K562 (cell line): ENCODE data around the gene ZC3H8. TPM values are rescaled to one million over a fixed set of nuclear protein-coding genes. Genes with fewer than 3 reads are reported as not detected.

ENCODE experiments used
- BRCA1 ChIP-seq, 2 experiments: fragments of 450-650 bp in 1 of 2; sonication (generic) in 1 of 2; formaldehyde crosslinking in 1 of 2; IDR thresholded peaks; 2 replicates each; pipeline versions ENCODE4 v1.5.0 to v1.6.1; 2017 to 2020; ENCODE audit warnings: mild to moderate bottlenecking in 1 of 2, missing genetic modification reagents in 1 of 2
- CEBPG ChIP-seq, 3 experiments: fragments of 200-800 bp in 1 of 3; sonication (Bioruptor generic) in 1 of 3; sonication (generic) in 1 of 3; formaldehyde crosslinking in 1 of 3; IDR thresholded peaks in 2 of 3; conservative IDR thresholded peaks in 1 of 3; 2 replicates each; pipeline versions ENCODE4 v1.6.1 to v1.8.0; 2016 to 2022; ENCODE audit warnings: missing compliant biosample characterization in 2 of 3, missing genetic modification characterization in 2 of 3, mild to moderate bottlenecking in 1 of 3, missing genetic modification reagents in 1 of 3
- FIP1L1 ChIP-seq: fragments of 200-400 bp; formaldehyde crosslinking; IDR thresholded peaks from 2 replicates; pipeline ENCODE4 v1.6.1; 2018; ENCODE audit warnings: mild to moderate bottlenecking, low read depth, low read length; ENCODE audit not compliant: poor library complexity, severe bottlenecking
- HES1 ChIP-seq: fragments of 450-650 bp; IDR thresholded peaks from 2 replicates; pipeline ENCODE4 v1.6.1; 2016; ENCODE audit warnings: low read depth, mild to moderate bottlenecking, moderate library complexity
- MAX ChIP-seq: sonication (generic); formaldehyde crosslinking; IDR thresholded peaks from 2 replicates; pipeline ENCODE4 v1.9.0; 2022; ENCODE audit warnings: mild to moderate bottlenecking, missing genetic modification reagents
- MIER1 ChIP-seq: fragments of 450-650 bp; IDR thresholded peaks from 2 replicates; pipeline ENCODE4 v1.6.1; 2016; ENCODE audit warnings: antibody characterized with exemption, mild to moderate bottlenecking, low read depth
- NONO ChIP-seq, 2 experiments: fragments of 200-400 bp in 1 of 2; fragments of 450-650 bp in 1 of 2; formaldehyde crosslinking in 1 of 2; IDR thresholded peaks; 2 replicates each; pipeline ENCODE4 v1.6.1; 2017; ENCODE audit warnings: low read depth in 2 of 2, mild to moderate bottlenecking in 2 of 2, moderate library complexity in 2 of 2, low read length in 1 of 2
- PHF8 ChIP-seq: fragments of 200-600 bp; sonication (generic); IDR thresholded peaks from 2 replicates; pipeline ENCODE4 v1.6.1; 2012; ENCODE audit warnings: mixed run types, mild to moderate bottlenecking, inconsistent platforms, low read length, moderate library complexity, borderline replicate concordance
- POLR2B ChIP-seq: fragments of 450-650 bp; IDR thresholded peaks from 2 replicates; pipeline ENCODE4 v1.6.1; 2018; ENCODE audit warnings: low read depth; ENCODE audit not compliant: partially characterized antibody
- SIN3B ChIP-seq: fragments of 450-650 bp; IDR thresholded peaks from 2 replicates; pipeline ENCODE4 v1.6.1; 2017; ENCODE audit warnings: low read depth, mild to moderate bottlenecking, moderate library complexity
- SMARCA4 ChIP-seq: fragments of 450-650 bp; IDR thresholded peaks from 2 replicates; pipeline ENCODE4 v1.6.1; 2016
- SRSF3 ChIP-seq: fragments of 200-400 bp; formaldehyde crosslinking; IDR thresholded peaks from 2 replicates; pipeline ENCODE4 v1.6.1; 2016; ENCODE audit warnings: mild to moderate bottlenecking, low read length, moderate library complexity; ENCODE audit not compliant: insufficient read depth
- ZNF124 ChIP-seq: sonication (generic); formaldehyde crosslinking; IDR thresholded peaks from 2 replicates; pipeline ENCODE4 v1.8.1; 2022; ENCODE audit warnings: missing genetic modification reagents
- ZNF212 ChIP-seq: fragments of 450-650 bp; formaldehyde crosslinking; IDR thresholded peaks from 2 replicates; pipeline ENCODE4 v1.4.0; 2020; ENCODE audit warnings: mild to moderate bottlenecking
- ZNF239 ChIP-seq: fragments of 250-450 bp; sonication (Bioruptor Pico); IDR thresholded peaks from 2 replicates; pipeline ENCODE4 v1.4.0; 2020; ENCODE audit warnings: mild to moderate bottlenecking
- ZNF57 ChIP-seq: fragments of 450-650 bp; formaldehyde crosslinking; IDR thresholded peaks from 2 replicates; pipeline ENCODE4 v1.4.0; 2020; ENCODE audit warnings: mild to moderate bottlenecking, moderate library complexity
- polyA plus RNA-seq, 8 experiments: library from polyadenylated mRNA; depleted of rRNA in 4 of 8; stranded (reverse) in 5 of 8; unstranded in 3 of 8; fragments of >200 nt; fragmentation: Nextera tagmentation in 2 of 8; fragmentation: Illumina TruSeq in 1 of 8; extraction: Ambion mirVana in 2 of 8; extraction: Trizol in 1 of 8; gene quantifications; 2 replicates each; pipeline versions ENCODE4 v1.2.1 to v1.2.3, GENCODE V29; 2011 to 2014; ENCODE audit warnings: inconsistent platforms in 1 of 8, missing spikeins in 1 of 8
- total RNA-seq, 7 experiments: library from RNA; depleted of rRNA in 6 of 7; stranded (reverse); fragments of >200 nt in 6 of 7; fragmentation: Illumina TruSeq in 2 of 7; extraction: Trizol in 2 of 7; gene quantifications; 2 replicates each; pipeline versions ENCODE4 v1.2.1 to v1.2.3, GENCODE V29; 2011 to 2021; ENCODE audit warnings: low replicate concordance in 1 of 7
- TF ChIP-seq, protein P1 (sequence below), 3 experiments: fragments of 200-800 bp in 1 of 3; fragments of 250-450 bp in 1 of 3; fragments of 450-650 bp in 1 of 3; sonication (Bioruptor Pico) in 1 of 3; sonication (Bioruptor generic) in 1 of 3; formaldehyde crosslinking in 1 of 3; IDR thresholded peaks; 2 replicates each; pipeline versions ENCODE4 v1.6.1 to v1.8.0; 2016 to 2022; ENCODE audit warnings: mild to moderate bottlenecking in 2 of 3, missing genetic modification characterization in 2 of 3, missing compliant biosample characterization in 1 of 3, moderate library complexity in 1 of 3

Gene ZC3H8
- total and polyA plus RNA-seq, 9 of the 15 experiments (the other 6 are each of a cell fraction or from before 2014, with no cell fraction given), result 11.6 to 41.5 (median 27.5) TPM

DNA sequence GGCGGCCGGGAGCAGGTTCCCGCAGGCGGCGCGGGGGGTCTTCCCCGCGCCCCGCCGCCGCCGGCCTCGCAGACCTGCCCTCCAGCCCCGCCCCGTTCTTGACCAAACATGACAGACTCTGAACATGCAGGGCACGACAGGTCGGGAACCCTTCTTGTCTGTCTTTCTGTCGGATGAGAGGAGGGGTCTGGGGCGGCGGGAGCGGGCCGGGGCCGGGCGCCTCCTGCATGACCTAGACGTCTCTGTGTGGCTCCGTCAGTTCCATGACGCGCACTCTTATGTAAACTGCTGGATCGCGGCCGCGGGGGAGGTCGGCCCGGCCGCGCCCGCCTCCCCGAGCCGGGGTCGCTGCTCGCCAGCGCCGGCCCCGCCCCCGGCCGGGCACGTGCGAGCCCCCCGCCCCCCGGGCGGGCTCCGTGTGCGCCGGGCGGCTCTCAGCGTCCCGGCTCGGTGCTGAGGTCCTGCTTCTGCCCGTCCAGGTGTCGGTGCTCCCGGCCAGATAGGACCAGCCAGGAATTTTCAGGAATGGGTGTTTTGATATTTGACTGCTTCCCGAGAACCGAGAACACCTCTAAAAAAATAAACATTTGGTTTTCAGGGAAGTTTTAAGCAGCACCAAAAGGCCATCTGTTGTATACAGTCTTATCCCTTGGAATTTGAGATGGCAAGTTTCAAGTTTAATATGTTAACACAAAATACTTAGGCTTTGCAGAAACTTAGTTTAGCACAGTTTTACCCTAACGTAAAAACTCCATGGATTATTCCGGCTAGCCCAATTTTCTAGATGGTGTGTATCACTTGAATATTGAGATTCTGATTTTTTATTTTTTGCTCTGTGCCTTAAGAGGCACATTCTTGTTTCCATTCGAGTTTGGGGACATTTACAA is 21.3 kb upstream of the ZC3H8 start (continued):
- TF ChIP-seq, protein P1, sequence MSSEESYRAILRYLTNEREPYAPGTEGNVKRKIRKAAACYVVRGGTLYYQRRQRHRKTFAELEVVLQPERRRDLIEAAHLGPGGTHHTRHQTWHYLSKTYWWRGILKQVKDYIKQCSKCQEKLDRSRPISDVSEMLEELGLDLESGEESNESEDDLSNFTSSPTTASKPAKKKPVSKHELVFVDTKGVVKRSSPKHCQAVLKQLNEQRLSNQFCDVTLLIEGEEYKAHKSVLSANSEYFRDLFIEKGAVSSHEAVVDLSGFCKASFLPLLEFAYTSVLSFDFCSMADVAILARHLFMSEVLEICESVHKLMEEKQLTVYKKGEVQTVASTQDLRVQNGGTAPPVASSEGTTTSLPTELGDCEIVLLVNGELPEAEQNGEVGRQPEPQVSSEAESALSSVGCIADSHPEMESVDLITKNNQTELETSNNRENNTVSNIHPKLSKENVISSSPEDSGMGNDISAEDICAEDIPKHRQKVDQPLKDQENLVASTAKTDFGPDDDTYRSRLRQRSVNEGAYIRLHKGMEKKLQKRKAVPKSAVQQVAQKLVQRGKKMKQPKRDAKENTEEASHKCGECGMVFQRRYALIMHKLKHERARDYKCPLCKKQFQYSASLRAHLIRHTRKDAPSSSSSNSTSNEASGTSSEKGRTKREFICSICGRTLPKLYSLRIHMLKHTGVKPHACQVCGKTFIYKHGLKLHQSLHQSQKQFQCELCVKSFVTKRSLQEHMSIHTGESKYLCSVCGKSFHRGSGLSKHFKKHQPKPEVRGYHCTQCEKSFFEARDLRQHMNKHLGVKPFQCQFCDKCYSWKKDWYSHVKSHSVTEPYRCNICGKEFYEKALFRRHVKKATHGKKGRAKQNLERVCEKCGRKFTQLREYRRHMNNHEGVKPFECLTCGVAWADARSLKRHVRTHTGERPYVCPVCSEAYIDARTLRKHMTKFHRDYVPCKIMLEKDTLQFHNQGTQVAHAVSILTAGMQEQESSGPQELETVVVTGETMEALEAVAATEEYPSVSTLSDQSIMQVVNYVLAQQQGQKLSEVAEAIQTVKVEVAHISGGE (CRISPR knock-in tag; IDR thresholded peaks at IDR 0.05), result peak in 1 of 3 experiments; percentile 12; a peak in 1 of 6 replicates
- TF ChIP-seq FIP1L1, result peak; percentile 61
- TF ChIP-seq ZNF57, result no peak
- no peak for TF ChIP-seq HES1
- 0 out of 4 replicates have a peak, but pooled peaks of 1 of the 2 experiments have one; percentile 5 for TF ChIP-seq NONO (IDR thresholded peaks at IDR 0.05; ENCODE audit: low read depth in 2 of 2, low read length in 1 of 2)
- TF ChIP-seq BRCA1 (IDR thresholded peaks at IDR 0.05), result no peak
- no peak for TF ChIP-seq BRCA1 (CRISPR knock-in tag; IDR thresholded peaks at IDR 0.05)
- TF ChIP-seq SRSF3, result peak; percentile 2; the same call in 1 of the 2 replicates
- no peak for TF ChIP-seq MAX (CRISPR knock-in tag)
- no peak; the same call in 1 of the 2 replicates for TF ChIP-seq CEBPG (CRISPR knock-in tag; IDR thresholded peaks at IDR 0.05)
- TF ChIP-seq CEBPG (tag; conservative IDR thresholded peaks at IDR 0.05 in 1 of 2, IDR thresholded peaks at IDR 0.05 in 1 of 2), result no peak
- no peak for TF ChIP-seq SMARCA4
- no peak for TF ChIP-seq POLR2B
- TF ChIP-seq MIER1, result no peak
- no peak for TF ChIP-seq ZNF212 (CRISPR knock-in tag)
- no peak for TF ChIP-seq ZNF239
- TF ChIP-seq PHF8, result peak; percentile 54; the same call in 1 of the 2 replicates
- no peak for TF ChIP-seq ZNF124 (CRISPR knock-in tag)
- no peak for TF ChIP-seq SIN3B
